Activated CD4-positive, CD25-positive, alpha-beta regulatory T cell (primary cell): ENCODE results near the gene IQCE.

Experiments used
- DNase-seq, 4 experiments: peaks; one replicate each; lab custom pipeline; 2025; lab: John Stamatoyannopoulos, UW

Gene IQCE

DNA sequence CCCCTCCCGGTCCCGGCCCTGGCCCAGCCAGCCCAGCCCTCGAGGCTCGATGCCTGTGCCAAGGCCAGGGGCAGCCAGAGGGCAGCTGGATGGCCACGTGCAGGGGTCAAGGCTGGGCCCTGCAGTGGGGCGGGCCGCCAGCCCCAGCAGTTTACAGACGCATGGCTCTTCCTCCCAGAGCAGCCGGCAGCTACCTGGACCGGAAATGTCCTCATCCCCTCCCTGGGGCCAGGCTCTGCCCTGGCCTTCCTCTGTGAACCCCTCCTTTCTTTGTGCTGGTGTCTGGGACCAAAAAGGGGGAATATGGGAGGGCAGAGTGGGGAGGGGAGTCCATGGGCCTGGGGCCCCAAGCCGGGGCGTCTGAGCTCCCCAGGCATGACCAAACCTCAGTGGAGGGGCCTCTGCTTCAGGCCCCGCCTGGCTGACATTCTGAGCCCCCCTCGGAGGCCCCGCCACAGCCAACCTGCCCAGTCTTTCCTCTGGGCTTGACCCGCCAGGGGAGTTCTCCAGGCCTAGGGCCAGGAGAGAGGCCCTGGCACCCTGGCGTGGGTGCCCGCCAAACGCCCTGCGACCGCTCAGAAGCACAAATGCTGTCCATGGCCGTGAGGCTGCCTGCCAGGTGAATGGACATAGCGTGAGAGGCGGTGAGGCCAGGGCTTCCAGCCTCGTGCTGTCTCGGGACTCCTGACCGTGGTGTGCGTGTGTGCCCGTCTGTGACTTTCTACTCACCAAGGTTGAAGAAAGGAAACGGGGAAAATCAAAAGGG lies 104.5 kb downstream of the IQCE start:
- no peak for DNase-seq

DNA sequence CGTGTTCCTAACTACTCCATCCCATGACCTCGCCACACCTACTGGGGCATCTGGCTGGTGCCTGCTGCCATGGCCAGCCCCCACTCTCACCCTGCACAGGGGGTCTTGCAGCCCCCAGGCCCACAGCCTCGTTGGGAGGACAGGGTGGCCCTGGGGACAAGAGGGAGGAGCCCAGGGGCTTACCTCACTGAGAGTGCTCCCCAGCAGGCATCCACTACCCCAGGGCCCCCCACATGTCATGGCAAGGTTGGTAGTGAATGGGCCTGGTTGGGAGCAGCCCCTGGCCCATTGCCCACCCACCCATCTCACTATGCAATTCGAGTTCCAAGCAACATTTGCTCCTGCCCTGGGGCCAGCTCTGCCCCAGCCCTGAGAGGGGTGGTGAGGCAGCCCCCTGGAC lies 105.2 kb downstream of the IQCE start:
- no peak for DNase-seq
